Astrocyte of the spinal cord (primary cell): ENCODE measurements around the gene C5.

ENCODE experiments used
- DNase-seq: peaks from one replicate; pipeline ENCODE4 v3.0.0; 2011; ENCODE audit warnings: low read depth, low spot score
- H3K4me3 ChIP-seq: 2 replicates; pipeline ENCODE4 v1.5.1; 2011; ENCODE audit warnings: low read depth, mild to moderate bottlenecking, low read length, moderate library complexity
- CTCF ChIP-seq: IDR thresholded peaks from 2 replicates; pipeline ENCODE4 v1.5.1; 2012; ENCODE audit warnings: low read depth, mild to moderate bottlenecking, low read length, inconsistent platforms
- in situ Hi-C: cut with HindIII; loops from 2 replicates; pipeline ENCODE4 v1.10.0; 2017; ENCODE audit warnings: low sequenced_read_pairs

C5 gene

GRCh38 chr9:120936011-120936763 lies 113.9 kb downstream of the C5 start:
- peak; percentile 90 for TF ChIP-seq CTCF
- peak; percentile 97 for DNase-seq
- H3K4me3 ChIP-seq = peak overlapping the region; percentile 19
- in situ Hi-C loops = no loop called here

GRCh38 chr9:120935383-120935857 lies 114.7 kb downstream of the C5 start:
- peak; percentile 93 for DNase-seq
- no peak for TF ChIP-seq CTCF
- in situ Hi-C loops = no loop called here
- H3K4me3 ChIP-seq = no peak overlapping the region

- no peak for TF ChIP-seq CTCF
- no peak for DNase-seq
- H3K4me3 ChIP-seq = no peak overlapping the region
- in situ Hi-C loops = no loop called here
Measured at GRCh38 chr9:120934281-120934680, 115.8 kb downstream of the C5 start.

- TF ChIP-seq CTCF = no peak
- no peak for DNase-seq
- no peak overlapping the region for H3K4me3 ChIP-seq
- in situ Hi-C loops = no loop called here
Measured at GRCh38 chr9:120933310-120934055, 116.6 kb downstream of the C5 start.

GRCh38 chr9:120932086-120932823 lies 117.8 kb downstream of the C5 start:
- in situ Hi-C loops = no loop called here
- TF ChIP-seq CTCF = no peak
- H3K4me3 ChIP-seq = no peak overlapping the region
- no peak for DNase-seq

- TF ChIP-seq CTCF = no peak
- in situ Hi-C loops = no loop called here
- DNase-seq = peak; percentile 74
- no peak overlapping the region for H3K4me3 ChIP-seq
Measured at GRCh38 chr9:120931231-120932085, 118.6 kb downstream of the C5 start.
